ENCODE data around the gene TMEM108. TPM values are rescaled to one million over a fixed set of nuclear protein-coding genes. Genes with fewer than 3 reads are reported as not detected.

Gene TMEM108
- total RNA-seq, 4 donors from 2014 or later = 1.1 to 3.2 TPM; not detected in 2

GRCh38 chr3:133317866-133318265, 279.7 kb downstream of the TMEM108 start:
- intact Hi-C loops (cut with DNase I; ENCODE audit: low total_unique reads) = no loop called here
- TF ChIP-seq POLR2A (IDR thresholded peaks at IDR 0.05) = no peak
- TF ChIP-seq, protein P1, sequence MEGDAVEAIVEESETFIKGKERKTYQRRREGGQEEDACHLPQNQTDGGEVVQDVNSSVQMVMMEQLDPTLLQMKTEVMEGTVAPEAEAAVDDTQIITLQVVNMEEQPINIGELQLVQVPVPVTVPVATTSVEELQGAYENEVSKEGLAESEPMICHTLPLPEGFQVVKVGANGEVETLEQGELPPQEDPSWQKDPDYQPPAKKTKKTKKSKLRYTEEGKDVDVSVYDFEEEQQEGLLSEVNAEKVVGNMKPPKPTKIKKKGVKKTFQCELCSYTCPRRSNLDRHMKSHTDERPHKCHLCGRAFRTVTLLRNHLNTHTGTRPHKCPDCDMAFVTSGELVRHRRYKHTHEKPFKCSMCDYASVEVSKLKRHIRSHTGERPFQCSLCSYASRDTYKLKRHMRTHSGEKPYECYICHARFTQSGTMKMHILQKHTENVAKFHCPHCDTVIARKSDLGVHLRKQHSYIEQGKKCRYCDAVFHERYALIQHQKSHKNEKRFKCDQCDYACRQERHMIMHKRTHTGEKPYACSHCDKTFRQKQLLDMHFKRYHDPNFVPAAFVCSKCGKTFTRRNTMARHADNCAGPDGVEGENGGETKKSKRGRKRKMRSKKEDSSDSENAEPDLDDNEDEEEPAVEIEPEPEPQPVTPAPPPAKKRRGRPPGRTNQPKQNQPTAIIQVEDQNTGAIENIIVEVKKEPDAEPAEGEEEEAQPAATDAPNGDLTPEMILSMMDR (IDR thresholded peaks at IDR 0.05) = no peak
- H3K4me1 ChIP-seq = no peaks in the 10 kb centered on the region

DNA sequence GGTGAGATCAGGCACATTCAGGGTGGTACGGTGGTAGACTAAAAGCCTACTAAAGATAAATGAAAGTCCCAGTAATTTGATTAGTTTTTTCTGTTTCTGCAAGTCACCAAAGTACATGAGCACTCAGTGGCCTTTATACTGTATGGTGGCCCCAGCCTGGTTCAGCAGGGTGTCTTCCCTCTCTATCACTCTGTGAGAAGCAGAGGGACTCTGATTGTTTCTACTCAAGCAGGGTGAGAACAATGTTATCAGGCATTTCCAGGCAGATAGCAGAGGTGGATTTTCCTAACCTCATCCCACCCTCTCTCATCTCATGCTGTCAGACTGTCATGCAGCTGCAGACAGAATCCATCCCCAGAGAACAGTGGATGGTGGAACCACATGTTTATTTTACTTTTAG, 290.2 kb downstream of the TMEM108 start:
- no peaks in the 10 kb centered on the region for H3K27me3 ChIP-seq
- H3K4me3 ChIP-seq = no peak overlapping the region
- no peaks in the 10 kb centered on the region for H3K9me3 ChIP-seq
- DNase-seq = no peak
- no peaks in the 10 kb centered on the region for H3K4me1 ChIP-seq
- H3K36me3 ChIP-seq = no peaks in the 10 kb centered on the region
- intact Hi-C loops (cut with DNase I; ENCODE audit: low total_unique reads) = no loop called here
- H3K27ac ChIP-seq = no peak overlapping the region
- TF ChIP-seq, protein P1 (IDR thresholded peaks at IDR 0.05) = no peak
- no peak for TF ChIP-seq POLR2A (IDR thresholded peaks at IDR 0.05)

More at GRCh38 chr3:133317866-133318265, 279.7 kb downstream of the TMEM108 start:
- no peaks in the 10 kb centered on the region for H3K27me3 ChIP-seq
- no peak overlapping the region for H3K4me3 ChIP-seq
- H3K36me3 ChIP-seq = no peaks in the 10 kb centered on the region
- H3K27ac ChIP-seq = no peak overlapping the region
- no peaks in the 10 kb centered on the region for H3K9me3 ChIP-seq
- DNase-seq = no peak

DNA sequence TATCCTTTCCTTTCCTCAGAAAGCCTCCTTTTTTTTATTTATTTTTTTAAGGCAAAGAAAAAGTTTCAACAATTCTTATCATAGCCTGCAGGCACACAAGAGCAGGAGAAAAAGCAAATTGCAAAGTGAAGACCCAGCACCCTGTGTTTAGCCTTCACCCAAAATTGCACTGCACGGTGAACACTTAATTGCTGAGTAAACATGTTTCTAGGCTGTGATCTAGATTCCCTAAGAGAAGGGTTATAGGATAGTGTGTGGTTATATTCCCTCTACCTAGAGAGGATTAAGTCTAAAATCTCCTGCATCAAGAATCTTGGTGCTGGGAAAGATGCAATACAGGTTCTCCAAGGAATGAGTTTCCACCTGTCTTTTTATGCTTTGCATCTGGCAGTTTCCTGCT, 291.4 kb downstream of the TMEM108 start:
- H3K4me3 ChIP-seq = no peak overlapping the region
- DNase-seq = no peak
- no peak overlapping the region for H3K27ac ChIP-seq
- H3K36me3 ChIP-seq = no peaks in the 10 kb centered on the region
- no peaks in the 10 kb centered on the region for H3K4me1 ChIP-seq
- TF ChIP-seq, protein P1 (IDR thresholded peaks at IDR 0.05) = no peak
- no peak for TF ChIP-seq POLR2A (IDR thresholded peaks at IDR 0.05)
- H3K27me3 ChIP-seq = no peaks in the 10 kb centered on the region
- H3K9me3 ChIP-seq = no peaks in the 10 kb centered on the region
- intact Hi-C loops (cut with DNase I; ENCODE audit: low total_unique reads) = no loop called here

GRCh38 chr3:133330065-133330464, 291.9 kb downstream of the TMEM108 start:
- TF ChIP-seq, protein P1 (IDR thresholded peaks at IDR 0.05) = no peak
- no peak for TF ChIP-seq POLR2A (IDR thresholded peaks at IDR 0.05)
- H3K4me3 ChIP-seq = no peak overlapping the region
- intact Hi-C loops (cut with DNase I; ENCODE audit: low total_unique reads) = no loop called here
- no peaks in the 10 kb centered on the region for H3K4me1 ChIP-seq
- DNase-seq = no peak
- H3K36me3 ChIP-seq = no peaks in the 10 kb centered on the region
- H3K27me3 ChIP-seq = no peaks in the 10 kb centered on the region
- no peaks in the 10 kb centered on the region for H3K9me3 ChIP-seq
- H3K27ac ChIP-seq = no peak overlapping the region

DNA sequence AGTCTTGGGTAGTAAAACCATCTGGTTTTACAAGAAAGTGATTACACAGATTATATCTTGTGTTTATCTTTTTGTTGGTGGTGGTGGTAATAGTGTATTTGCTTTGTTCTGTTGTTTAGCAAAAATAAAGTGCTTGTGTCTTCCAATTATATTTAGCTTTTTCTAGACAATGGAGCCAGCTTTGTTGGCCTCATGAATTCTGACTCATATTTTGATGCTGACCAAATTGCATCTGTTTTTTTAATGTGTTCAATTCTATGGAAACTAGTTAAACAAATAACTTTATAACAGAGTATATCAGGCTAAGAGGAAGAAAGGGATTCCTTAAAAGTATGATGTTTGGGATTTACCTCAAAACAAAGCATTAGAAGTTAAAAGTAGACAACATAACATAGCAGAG, 292.3 kb downstream of the TMEM108 start:
- no peak overlapping the region for H3K27ac ChIP-seq
- no peak overlapping the region for H3K4me3 ChIP-seq
- no peaks in the 10 kb centered on the region for H3K4me1 ChIP-seq
- H3K27me3 ChIP-seq = no peaks in the 10 kb centered on the region
- H3K36me3 ChIP-seq = no peaks in the 10 kb centered on the region
- no peaks in the 10 kb centered on the region for H3K9me3 ChIP-seq
- no peak for DNase-seq
- intact Hi-C loops (cut with DNase I; ENCODE audit: low total_unique reads) = no loop called here
- TF ChIP-seq, protein P1 (IDR thresholded peaks at IDR 0.05) = no peak
- no peak for TF ChIP-seq POLR2A (IDR thresholded peaks at IDR 0.05)
